HuH-7.5 (cell line): ENCODE data around the gene PTPRJ.
"Not testable (repeated sequence)": the region's sequence is repeated elsewhere in the genome, so short reads cannot be mapped to it uniquely, and the experiment has no call there.

ENCODE experiments used
- DNase-seq: peaks from one replicate; pipeline ENCODE4 v3.0.0; 2011; ENCODE audit warnings: low spot score

Gene PTPRJ

GRCh38 chr11:48163360-48164100, 183.2 kb downstream of the PTPRJ start:
- DNase-seq: no peak

DNA sequence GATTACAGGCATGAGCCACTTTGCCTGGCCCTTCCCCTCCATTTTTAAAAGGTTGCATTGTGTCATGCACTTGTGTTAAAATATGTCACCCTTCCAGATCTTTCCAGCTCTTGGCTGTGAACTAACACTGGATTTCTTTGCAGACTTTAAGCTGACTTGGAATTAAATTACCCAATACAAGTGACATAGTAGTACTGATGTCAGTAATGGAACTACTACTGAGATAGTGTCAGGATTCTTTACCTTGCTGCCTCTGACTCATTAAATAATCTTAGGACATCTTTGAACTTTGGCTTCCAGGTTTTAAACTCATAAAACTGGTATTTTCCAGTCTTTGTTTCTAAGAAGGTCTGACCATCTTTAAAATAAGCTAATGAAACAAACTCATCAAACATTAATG, 184.5 kb downstream of the PTPRJ start:
- DNase-seq: no peak

DNA sequence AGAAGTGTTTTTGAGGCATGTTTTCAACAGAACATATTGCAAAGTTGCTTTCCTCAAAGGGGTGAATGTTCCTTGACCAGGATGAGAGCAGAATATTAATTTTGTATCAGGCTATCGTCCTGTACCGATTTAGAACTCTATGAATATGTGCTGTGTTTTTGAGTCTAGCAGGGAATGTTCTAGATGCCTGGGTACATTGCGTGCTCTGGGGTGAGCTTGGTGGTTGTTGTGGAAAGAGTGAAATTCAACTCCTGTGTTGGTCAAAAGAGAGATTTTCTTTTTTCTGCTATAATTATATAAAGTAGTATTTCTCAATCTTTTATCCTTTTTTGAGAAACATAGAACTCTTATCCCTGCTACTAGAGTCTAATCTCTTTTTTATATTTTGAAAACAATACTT, 185.1 kb downstream of the PTPRJ start:
- DNase-seq: no peak

DNA sequence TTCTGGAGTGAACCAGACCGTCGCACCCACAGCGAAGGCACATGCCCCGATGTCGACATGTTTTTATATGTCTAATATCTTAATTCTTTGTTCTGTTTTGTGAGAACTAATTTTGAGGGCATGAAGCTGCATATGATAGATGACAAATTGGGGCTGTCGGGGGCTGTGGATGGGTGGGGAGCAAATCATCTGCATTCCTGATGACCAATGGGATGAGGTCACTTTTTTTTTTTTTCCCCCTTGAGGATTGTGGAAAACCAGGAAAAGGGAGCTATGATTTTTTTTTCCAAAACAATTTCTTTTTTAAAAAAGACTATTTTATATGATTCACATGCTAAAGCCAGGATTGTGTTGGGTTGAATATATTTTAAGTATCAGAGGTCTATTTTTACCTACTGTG, 187.0 kb downstream of the PTPRJ start:
- no peak for DNase-seq

GRCh38 chr11:48168815-48169214, 188.5 kb downstream of the PTPRJ start:
- DNase-seq: no peak

DNA sequence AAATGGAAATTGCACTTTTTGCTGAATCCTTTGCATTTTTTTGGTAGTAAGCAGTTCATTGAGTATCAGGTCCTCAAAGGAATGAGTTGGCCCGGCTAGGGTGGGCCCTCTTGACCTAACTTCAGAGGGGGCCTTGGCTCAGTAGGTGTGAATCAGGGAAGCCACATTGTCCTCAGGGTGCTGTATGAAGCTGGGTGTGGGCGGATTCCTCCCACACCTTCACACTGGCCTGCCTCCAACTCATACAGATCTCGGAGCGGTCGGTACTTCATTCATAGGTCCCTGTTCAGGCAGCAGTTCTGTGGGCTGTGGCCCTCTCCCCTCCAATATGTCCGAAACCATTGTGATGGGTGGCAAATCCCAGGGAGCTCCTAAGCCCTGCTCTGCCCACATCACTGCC, 188.9 kb downstream of the PTPRJ start:
- no peak for DNase-seq

DNA sequence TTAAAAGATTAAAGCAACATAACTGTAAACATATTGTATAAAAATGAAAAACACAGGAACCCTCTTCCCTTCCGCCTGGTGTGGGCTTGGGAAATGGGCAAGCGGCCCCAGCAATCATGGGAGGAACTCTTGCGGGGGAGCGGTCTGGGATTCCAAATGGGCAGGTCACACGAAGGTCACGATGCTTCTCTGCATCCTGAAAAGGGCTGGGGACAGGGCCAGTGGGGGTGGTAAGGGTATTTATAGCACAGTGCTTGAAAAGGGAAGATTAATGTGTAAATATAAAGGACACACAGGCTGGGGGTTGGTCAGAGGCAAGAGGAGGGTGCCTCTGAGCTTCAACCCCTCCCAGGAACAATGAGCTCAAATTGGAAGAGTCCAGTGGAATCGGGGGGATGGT, 189.4 kb downstream of the PTPRJ start:
- no peak for DNase-seq

DNA sequence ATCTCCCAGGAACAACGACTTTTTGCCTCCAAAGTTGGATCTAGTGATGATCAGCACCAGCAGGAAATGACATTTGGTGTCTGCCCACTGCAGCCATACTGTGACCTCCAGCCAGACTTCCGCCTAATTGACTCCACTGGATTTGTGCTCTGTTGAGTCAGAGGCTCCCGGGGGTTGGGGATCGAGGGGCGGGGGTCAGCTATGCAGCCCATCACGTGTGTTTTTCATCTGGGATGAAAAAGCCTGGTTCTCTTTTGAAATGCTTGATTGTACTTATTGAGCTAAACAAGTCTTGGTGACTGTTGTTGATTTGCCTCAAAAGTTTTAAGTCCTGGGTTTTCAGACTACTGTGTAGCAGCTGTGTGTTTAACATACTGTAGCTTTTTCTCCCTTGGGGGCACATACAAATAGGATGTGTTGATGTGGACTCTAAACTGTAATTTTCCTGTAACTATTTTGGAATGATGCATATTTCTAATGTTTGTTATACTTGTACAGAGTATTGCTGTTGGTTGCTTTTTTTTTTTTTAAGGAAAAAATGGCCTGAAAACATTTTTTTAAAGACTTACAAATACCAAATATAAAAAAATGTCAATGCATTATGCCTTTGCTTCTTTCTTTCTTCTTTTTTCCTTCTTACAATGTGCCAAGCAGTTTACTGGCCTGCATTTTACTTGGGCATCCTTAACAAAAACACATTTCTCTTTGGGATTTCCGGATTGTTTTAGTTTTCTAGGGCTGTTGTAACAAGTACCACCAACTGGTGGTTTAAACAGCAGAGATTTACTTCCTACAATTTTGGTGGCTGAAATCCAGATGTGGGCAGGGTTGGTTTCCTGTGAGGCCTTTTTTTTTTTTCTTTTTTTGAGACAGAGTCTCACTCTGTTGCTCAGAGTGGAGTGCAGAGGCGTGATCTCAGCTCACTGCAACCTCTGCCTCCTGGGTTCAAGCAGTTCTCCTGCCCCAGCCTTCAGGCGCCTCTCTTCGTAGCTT, 190.2 kb downstream of the PTPRJ start:
- DNase-seq: no peak

DNA sequence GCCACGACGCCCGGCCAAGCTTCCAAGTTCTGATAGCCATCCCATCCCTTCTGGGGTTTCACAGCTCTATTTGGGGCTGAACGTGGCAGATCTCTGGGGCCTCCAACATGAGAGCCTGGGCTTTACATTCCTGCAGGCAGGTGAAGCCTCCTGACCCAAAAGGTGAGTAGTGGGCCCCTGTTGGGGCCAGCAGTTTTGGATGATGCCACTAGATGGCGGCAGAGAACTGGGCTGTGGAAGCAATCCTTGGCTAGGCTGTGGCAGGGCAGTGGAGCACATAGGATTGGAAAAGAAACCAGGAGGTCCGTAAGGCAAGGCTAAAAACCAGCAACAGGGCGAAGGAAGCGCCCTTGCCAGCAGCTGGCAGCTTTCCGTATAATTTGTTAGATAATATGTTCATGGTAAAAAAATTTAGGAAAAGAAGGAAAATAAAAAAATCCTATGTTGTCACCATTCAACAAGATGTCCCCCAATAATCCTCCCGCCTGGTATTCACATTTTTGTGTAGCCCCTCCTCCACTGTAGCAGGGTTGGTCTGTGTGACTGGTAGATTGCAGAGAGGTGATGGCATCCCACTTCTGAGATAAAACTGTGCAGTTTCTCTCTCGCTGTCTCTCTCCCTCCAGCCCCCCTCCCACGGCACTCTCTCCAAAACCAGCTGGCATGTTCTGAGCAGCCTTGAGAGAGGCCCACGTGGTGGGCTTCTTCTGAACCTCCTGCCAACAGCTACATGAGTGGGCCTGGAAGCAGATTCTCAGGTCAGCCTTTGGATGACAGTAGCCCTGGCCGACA, 192.7 kb downstream of the PTPRJ start:
- DNase-seq: peak; percentile 59

DNA sequence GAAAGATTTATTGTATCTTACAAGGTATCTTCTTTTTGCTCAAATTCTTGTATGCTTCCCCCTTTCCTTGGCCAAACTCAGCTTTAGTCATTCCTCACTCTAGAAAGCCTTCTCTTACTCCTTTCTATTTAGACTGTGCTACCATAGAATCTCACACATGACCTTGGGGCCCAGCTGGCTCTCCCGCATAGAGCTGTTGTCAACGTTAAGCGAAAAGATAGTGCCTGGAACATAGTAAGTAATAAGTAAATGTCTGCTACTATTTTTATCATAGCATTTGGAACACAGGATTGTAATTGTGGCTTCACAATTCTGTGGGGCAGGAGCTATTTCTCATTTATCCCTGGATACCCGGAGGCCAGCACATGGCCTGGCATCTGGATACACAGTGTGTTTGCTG, 197.3 kb downstream of the PTPRJ start:
- no peak for DNase-seq

DNA sequence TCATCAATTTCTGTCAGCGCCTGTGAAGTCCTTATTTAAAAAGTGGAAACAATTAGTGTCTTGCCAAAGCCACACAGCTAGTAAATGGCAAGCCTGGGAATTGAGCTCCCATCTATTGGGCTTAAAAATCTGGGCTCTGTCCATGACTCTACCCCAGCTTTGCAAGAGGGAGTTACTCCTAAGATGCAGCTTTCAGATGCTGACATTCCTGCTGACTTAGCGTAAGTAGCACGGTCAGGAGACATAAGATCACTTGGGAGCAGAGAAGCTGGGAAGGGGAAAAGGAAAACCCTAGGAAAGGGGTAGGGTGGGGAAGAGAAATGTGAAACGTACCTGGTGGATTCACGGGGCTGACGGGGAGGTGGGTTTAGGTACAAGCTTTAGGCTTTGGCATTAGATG, 200.3 kb downstream of the PTPRJ start:
- DNase-seq: no peak

- DNase-seq: no peak
Observed at GRCh38 chr11:48182860-48183526, 202.6 kb downstream of the PTPRJ start.

GRCh38 chr11:48184452-48184851, 204.1 kb downstream of the PTPRJ start:
- DNase-seq: no peak

- not testable (repeated sequence) for DNase-seq
Observed at GRCh38 chr11:48190906-48191654, 210.7 kb downstream of the PTPRJ start.

- DNase-seq: no peak
Observed at GRCh38 chr11:48193876-48194275, 213.5 kb downstream of the PTPRJ start.

- no peak for DNase-seq
Observed at GRCh38 chr11:48207881-48208280, 227.5 kb downstream of the PTPRJ start.

DNA sequence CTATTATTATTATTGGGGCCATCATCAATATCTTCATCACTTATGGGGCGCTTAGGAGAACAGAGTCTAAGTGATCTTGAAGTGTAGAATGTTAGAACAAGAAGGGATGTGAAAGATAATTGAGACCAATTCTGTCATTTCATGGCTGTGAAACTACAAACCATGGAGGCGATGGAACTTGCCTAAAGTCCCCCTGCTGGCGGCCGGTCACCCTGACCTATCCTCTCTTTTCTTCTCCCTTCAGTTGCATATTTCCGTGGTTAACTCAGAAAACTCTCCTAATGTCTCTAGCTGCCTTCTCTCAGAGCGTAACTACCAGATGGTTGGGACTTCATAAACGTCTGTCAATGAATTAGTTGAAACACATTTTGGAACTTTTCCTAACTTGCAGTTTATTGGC, 229.7 kb downstream of the PTPRJ start:
- peak; percentile 8 for DNase-seq

GRCh38 chr11:48216510-48216909, 236.2 kb downstream of the PTPRJ start, which contains the start of gene OR4B1:
Gene OR4B1 (plus strand): TSS chr11:48216810. CDS start chr11:48216810, 0 bp downstream.
- no peak for DNase-seq
